Spleen (tissue), 11 donors: ENCODE data around the gene MRPL36. TPM values are rescaled to one million over a fixed set of nuclear protein-coding genes. Genes with fewer than 3 reads are reported as not detected.
A peak's percentile ranks its signal among the peaks of the same experiment; 100 is the strongest.

Experiments used
- DNase-seq: peaks from one replicate; pipeline ENCODE4 v3.0.0-alpha.2; 2020
- H3K27ac ChIP-seq, 8 donors: fragments of 200-600 bp; sonication (generic) in 7 of 8; 1 replicate in 4 of 8; 2 replicates in 4 of 8; pipeline versions ENCODE4 v1.5.0 to v1.8.0; 2016 to 2021; ENCODE audit warnings: inconsistent platforms in 4 of 8, mild to moderate bottlenecking in 4 of 8, moderate library complexity in 1 of 8
- H3K27me3 ChIP-seq, 7 donors: fragments of 200-600 bp; sonication (generic) in 6 of 7; replicated peaks in 1 of 7; 1 replicate in 4 of 7; 2 replicates in 3 of 7; pipeline versions ENCODE4 v1.5.0 to v1.8.0; 2016 to 2021; ENCODE audit warnings: inconsistent platforms in 3 of 7, mild to moderate bottlenecking in 1 of 7
- H3K36me3 ChIP-seq, 6 donors: fragments of 200-600 bp; sonication (generic) in 5 of 6; 1 replicate in 4 of 6; 2 replicates in 2 of 6; pipeline versions ENCODE4 v1.5.0 to v1.8.0; 2016 to 2021; ENCODE audit warnings: inconsistent platforms in 2 of 6
- H3K4me1 ChIP-seq, 6 donors: fragments of 200-600 bp; sonication (generic) in 5 of 6; 1 replicate in 3 of 6; 2 replicates in 3 of 6; pipeline versions ENCODE4 v1.5.0 to v1.8.0; 2016 to 2021; ENCODE audit warnings: inconsistent platforms in 3 of 6
- H3K4me3 ChIP-seq, 8 donors: fragments of 200-600 bp; sonication (generic) in 7 of 8; 1 replicate in 4 of 8; 2 replicates in 4 of 8; pipeline versions ENCODE4 v1.5.0 to v1.8.0; 2016 to 2021; ENCODE audit warnings: inconsistent platforms in 4 of 8, mild to moderate bottlenecking in 4 of 8, moderate library complexity in 2 of 8
- H3K9me3 ChIP-seq, 8 donors: fragments of 200-600 bp; sonication (generic) in 7 of 8; 1 replicate in 4 of 8; 2 replicates in 4 of 8; pipeline versions ENCODE4 v1.5.0 to v1.8.0; 2016 to 2021; ENCODE audit warnings: inconsistent platforms in 4 of 8
- CTCF ChIP-seq, 11 experiments: fragments of 200-600 bp in 7 of 11; fragments of 450-650 bp in 4 of 11; sonication (generic) in 4 of 11; IDR thresholded peaks in 8 of 11; conservative IDR thresholded peaks in 3 of 11; 1 replicate in 7 of 11; 2 replicates in 4 of 11; pipeline versions ENCODE4 v1.4.0 to v1.8.0; 2016 to 2021; ENCODE audit warnings: antibody characterized with exemption in 11 of 11, inconsistent platforms in 4 of 11, mild to moderate bottlenecking in 1 of 11
- POLR2A ChIP-seq, 3 donors: fragments of 450-650 bp; IDR thresholded peaks; one replicate each; pipeline ENCODE4 v1.5.1; 2017; ENCODE audit warnings: antibody characterized with exemption in 3 of 3, mild to moderate bottlenecking in 1 of 3
- POLR2AphosphoS5 ChIP-seq, 3 donors: sonication (generic); formaldehyde crosslinking; IDR thresholded peaks; one replicate each; pipeline ENCODE4 v1.5.1; 2017; ENCODE audit warnings: antibody characterized with exemption in 3 of 3
- WGBS, 5 donors: extraction: QIAGEN DNeasy Blood & Tissue Kit in 3 of 5; methylation state at CpG; one replicate each; pipeline versions ENCODE4 v1.1.5 to v1.1.7; 2013 to 2018; 5-methylcytosine and 5-hydroxymethylcytosine counted together
- intact Hi-C: fragments of 100-400 bp; cut with DNase I; formaldehyde crosslinking; loops from one replicate; pipeline ENCODE4 v1.15.0; 2023; ENCODE audit warnings: low total_unique reads
- polyA plus RNA-seq, 3 donors: library from polyadenylated mRNA; stranded (reverse); fragments of 200-250 nt; gene quantifications; one replicate each; pipeline ENCODE4 v1.2.1, GENCODE V29; 2013
- total RNA-seq, 7 donors: library from RNA; depleted of rRNA in 3 of 7; stranded (reverse); fragments of >200 nt in 3 of 7; fragmentation: NEBNext Ultra II Directional in 4 of 7; extraction: Animal tissue kit (Norgen Biotek cat#: 25700) in 4 of 7; gene quantifications; one replicate each; pipeline versions ENCODE4 v1.1.0 to v1.2.1, GENCODE V29; 2016 to 2021
- donor health status: healthy with polysubstance abuse.
- donor health status: DM: no; HTN: no; CAD: no; lungs with moderate emphysema.
- donor health status: DM: no; HTN: no; CAD: no.
- donor health status: Bipolar disorder and iron deficiency.
- donor health status: healthy.
- donor health status: DM: no; HTN: no; CAD: no.
- donor health status: DM: yes; HTN: yes; CAD: no.

Gene MRPL36
- total and polyA plus RNA-seq, 10 donors = 20.3 to 77.3 (median 35.9) TPM

GRCh38 chr5:1785062-1785461 lies 14.6 kb downstream of the MRPL36 start:
- WGBS, 5 donors = 52 to 66% (median 57%) methylated on average over 8 of the region's 8 CpGs
- Histone ChIP-seq H3K36me3 (no peaks in the 10 kb centered on the region), H3K27me3 (peaks cover 0 to 25% (median 0%) of the 10 kb centered on the region in 7 donors), H3K4me3 (no peak overlapping the region), H3K27ac (no peak overlapping the region), H3K4me1 (peaks cover 0 to 35% (median 5%) of the 10 kb centered on the region in 6 donors), H3K9me3 (no peaks in the 10 kb centered on the region)
- TF ChIP-seq POLR2A (IDR thresholded peaks at IDR 0.05) = no peak
- TF ChIP-seq CTCF (IDR thresholded peaks at IDR 0.05 in 8 of 11, conservative IDR thresholded peaks at IDR 0.05 in 3 of 11) = no peak
- no peak for TF ChIP-seq POLR2AphosphoS5 (IDR thresholded peaks at IDR 0.05)
- intact Hi-C loops = no loop called here
- peak; percentile 62 for DNase-seq

DNA sequence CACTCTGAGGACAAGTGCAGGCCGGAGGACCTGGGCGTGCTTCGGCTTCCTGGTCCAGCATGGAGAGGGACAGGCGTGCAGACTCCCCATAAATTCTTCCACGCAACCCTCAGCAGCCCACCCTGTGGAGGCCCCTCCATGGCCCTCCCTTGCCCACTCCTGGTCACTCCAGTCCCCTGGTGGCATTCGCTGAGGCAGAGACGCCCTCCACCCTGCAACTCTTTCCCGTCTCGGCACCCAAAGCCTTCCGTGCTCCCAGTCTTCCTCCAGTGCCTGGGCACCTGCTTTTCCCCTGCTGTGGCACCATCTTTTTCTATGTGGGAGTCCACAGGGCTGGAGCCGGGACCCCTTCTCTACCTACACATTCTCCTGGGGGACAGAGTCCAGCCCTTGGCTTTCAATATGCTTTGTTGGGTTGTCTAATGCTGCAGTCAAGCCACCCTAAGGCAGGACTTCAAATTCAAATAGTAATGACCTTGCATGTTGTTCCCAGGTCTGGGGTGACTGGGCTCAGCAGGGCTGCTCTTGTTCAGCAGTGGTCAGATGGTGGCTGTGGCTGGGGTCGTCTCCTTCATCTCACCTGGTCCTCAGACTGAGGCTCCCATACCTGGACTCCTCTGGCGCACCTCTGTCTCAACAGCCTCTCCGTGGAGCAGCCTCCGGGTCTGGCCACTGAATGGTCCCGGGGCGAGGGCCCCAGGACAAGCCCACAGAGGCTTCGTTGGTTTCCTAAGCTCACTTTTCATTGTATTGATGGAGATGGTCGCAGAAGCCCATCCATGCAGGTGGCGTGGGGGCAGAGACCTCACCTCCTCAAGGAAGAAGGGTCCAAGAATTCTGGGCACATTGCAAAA lies 15.2 kb downstream of the MRPL36 start:
- no peak overlapping the region for H3K4me3 ChIP-seq
- H3K4me1 ChIP-seq = peaks cover 0 to 32% (median 2%) of the 10 kb centered on the region in 6 donors
- intact Hi-C loops = no loop called here
- DNase-seq = peak; percentile 64
- WGBS, 5 donors = 80 to 93% (median 87%) methylated on average over 18 to 20 of the region's 20 CpGs
- no peaks in the 10 kb centered on the region for H3K9me3 ChIP-seq
- H3K36me3 ChIP-seq = no peaks in the 10 kb centered on the region
- no peak for TF ChIP-seq POLR2AphosphoS5 (IDR thresholded peaks at IDR 0.05)
- no peak for TF ChIP-seq CTCF (IDR thresholded peaks at IDR 0.05 in 8 of 11, conservative IDR thresholded peaks at IDR 0.05 in 3 of 11)
- H3K27ac ChIP-seq = no peak overlapping the region
- peaks cover 0 to 32% (median 0%) of the 10 kb centered on the region in 7 donors for H3K27me3 ChIP-seq

DNA sequence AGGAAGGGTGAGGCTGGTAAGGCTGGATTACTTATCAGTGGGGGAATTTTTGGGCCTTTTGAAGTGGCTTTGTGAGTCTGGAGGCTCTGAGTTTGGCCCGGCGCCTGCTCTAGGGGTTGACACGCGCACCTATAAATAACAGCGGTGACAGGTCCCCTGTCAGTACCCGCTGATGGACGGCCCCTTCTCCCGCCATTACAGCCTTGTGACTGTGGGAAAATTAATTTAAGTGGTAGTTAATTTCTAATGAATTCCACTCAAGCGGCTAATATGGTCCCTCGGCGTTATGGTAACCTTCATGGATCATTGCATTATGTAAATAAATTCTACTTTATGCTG lies 16.5 kb downstream of the MRPL36 start:
- DNase-seq = peak; percentile 58
- WGBS, 5 donors = 33 to 47% (median 43%) methylated on average over 11 of the region's 11 CpGs
- intact Hi-C loops = no loop called here
- Histone ChIP-seq H3K27me3 (peaks cover 0 to 36% (median 0%) of the 10 kb centered on the region in 7 donors), H3K27ac (no peak overlapping the region), H3K4me3 (no peak overlapping the region), H3K36me3 (no peaks in the 10 kb centered on the region), H3K9me3 (no peaks in the 10 kb centered on the region), H3K4me1 (peaks cover 0 to 32% (median 2%) of the 10 kb centered on the region in 6 donors)
- TF ChIP-seq POLR2A (IDR thresholded peaks at IDR 0.05) = no peak
- TF ChIP-seq CTCF (IDR thresholded peaks at IDR 0.05 in 8 of 11, conservative IDR thresholded peaks at IDR 0.05 in 3 of 11) = no peak
- no peak for TF ChIP-seq POLR2AphosphoS5 (IDR thresholded peaks at IDR 0.05)

GRCh38 chr5:1782385-1783215 lies 17.0 kb downstream of the MRPL36 start:
- TF ChIP-seq CTCF (IDR thresholded peaks at IDR 0.05 in 8 of 11, conservative IDR thresholded peaks at IDR 0.05 in 3 of 11) (no peak), POLR2A (IDR thresholded peaks at IDR 0.05) (no peak), POLR2AphosphoS5 (IDR thresholded peaks at IDR 0.05) (no peak)
- intact Hi-C loops = no loop called here
- peaks cover 0 to 42% (median 0%) of the 10 kb centered on the region in 7 donors for H3K27me3 ChIP-seq
- H3K4me1 ChIP-seq = peaks cover 0 to 32% (median 2%) of the 10 kb centered on the region in 6 donors
- H3K4me3 ChIP-seq = no peak overlapping the region
- H3K27ac ChIP-seq = no peak overlapping the region
- DNase-seq = peak; percentile 64
- H3K36me3 ChIP-seq = no peaks in the 10 kb centered on the region
- 65 to 75% (median 67%) methylated on average over 14 of the region's 14 CpGs for WGBS, 5 donors
- no peaks in the 10 kb centered on the region for H3K9me3 ChIP-seq
